Adrenal gland (tissue), 5 donors: ENCODE measurements around the gene CALM3.

Experiments used
- CTCF ChIP-seq, 6 experiments: fragments of 450-650 bp in 4 of 6; fragments of 200-600 bp in 2 of 6; sonication (generic) in 1 of 6; IDR thresholded peaks; 1 replicate in 5 of 6; 2 replicates in 1 of 6; pipeline versions ENCODE4 v1.5.1 to v1.8.0; 2016 to 2021; ENCODE audit warnings: antibody characterized with exemption in 6 of 6, mild to moderate bottlenecking in 2 of 6, moderate library complexity in 1 of 6
- POLR2A ChIP-seq, 2 donors: fragments of 450-650 bp; IDR thresholded peaks; one replicate each; pipeline ENCODE4 v1.6.1; 2017; ENCODE audit warnings: antibody characterized with exemption in 2 of 2, mild to moderate bottlenecking in 2 of 2, moderate library complexity in 1 of 2
- donor health status: DM: no; HTN: no; CAD: no.

DNA sequence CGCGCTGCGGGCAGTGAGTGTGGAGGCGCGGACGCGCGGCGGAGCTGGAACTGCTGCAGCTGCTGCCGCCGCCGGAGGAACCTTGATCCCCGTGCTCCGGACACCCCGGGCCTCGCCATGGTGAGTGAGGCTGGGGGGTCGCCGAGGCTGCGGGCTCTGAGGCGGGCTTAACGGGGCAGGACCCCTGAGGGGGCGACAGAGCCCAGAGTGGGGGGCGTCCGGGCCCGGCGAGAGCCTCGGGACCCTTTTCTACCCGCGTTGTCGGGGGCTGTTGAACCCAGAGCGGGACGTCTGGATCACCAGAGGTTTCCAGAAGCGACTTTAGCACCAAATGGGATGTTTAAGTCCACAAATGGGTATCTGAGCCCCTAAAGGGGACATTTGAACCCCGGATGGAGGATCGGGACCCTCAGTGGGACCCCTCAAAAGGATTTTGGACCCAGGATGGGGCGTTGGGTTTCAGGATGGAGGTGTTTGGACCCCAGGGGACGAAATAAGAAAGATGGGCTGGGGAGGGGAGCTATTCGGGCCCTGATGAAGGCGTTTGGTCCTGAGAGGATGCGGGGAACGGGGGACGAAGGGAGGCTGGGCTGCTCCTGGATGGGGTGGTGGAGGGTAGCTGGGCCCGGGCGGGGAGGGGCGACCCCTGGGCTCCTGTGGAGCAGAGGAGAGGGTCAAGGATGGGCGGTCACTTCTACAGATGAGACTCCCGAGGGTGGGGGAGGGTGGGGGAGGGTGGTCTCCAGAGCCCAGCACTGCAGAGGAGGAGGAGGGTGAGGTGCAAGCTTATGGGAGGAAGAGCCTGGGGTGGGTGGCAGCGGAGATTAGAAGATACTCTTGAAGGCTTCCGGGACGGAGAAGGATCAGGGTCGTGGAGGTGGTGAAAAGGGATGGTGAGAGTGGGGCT, at the start of gene CALM3:
- TF ChIP-seq CTCF (IDR thresholded peaks at IDR 0.05) (no peak), POLR2A (IDR thresholded peaks at IDR 0.05) (peak; percentile 89 to 95)
